ENCODE measurements around the gene PSG4. TPM values are rescaled to one million over a fixed set of nuclear protein-coding genes. Genes with fewer than 3 reads are reported as not detected.
"Not testable (repeated sequence)": the region's sequence is repeated elsewhere in the genome, so short reads cannot be mapped to it uniquely, and the experiment has no call there.

The PSG4 gene
- total RNA-seq (not detected), polyA plus RNA-seq (not detected)

DNA sequence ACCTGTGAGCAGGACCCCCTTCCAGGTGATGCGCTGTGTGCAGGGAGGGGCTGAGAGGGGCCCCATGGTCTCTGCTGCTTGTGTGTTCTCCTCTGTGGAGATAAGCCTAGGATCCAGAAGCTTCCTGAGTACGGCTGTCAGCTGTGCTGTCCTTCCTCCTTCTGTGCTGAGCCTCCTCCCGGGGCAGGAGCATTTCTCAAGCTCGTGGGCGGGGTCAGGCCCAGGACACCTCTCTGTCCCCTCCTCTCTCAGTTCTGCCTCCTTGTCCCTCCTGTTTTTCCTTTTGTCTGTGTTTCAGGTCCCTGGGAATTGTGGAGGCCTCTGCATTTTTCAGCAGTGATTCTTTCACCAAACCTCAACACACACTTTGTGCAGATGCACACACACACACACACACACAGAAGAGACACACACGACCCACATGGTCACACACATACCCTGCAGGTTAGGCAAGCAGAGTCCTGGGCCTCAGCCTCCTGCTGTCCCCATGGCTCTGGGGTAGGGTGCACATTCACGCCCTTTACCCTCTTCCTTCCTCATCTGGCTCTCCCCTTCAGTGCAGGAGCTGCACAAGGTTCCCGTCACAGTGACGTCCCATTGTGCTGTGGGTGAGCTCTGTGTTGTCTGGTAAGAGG is at the start of gene PSG4:
Gene PSG4, minus strand, starts transcription at position 168 of the 635 bp plus-strand sequence. Its CDS starts 102 bp downstream, at position 66.
- H3K36me3 ChIP-seq (ENCODE audit: control insufficient read depth in 4 of 4, insufficient read depth in 3 of 4, low read depth in 1 of 4, low read length in 3 of 4); H3K9me3 ChIP-seq (ENCODE audit: control insufficient read depth in 4 of 4, low read length in 3 of 4); H3K9ac ChIP-seq (ENCODE audit: low read depth in 1 of 2, low read length in 2 of 2); H3K27me3 ChIP-seq (ENCODE audit: control insufficient read depth in 4 of 4, insufficient read depth in 4 of 4, low read length in 3 of 4); DNase-seq (ENCODE audit: low spot score); H3K4me1 ChIP-seq (ENCODE audit: control insufficient read depth in 4 of 4, insufficient read depth in 4 of 4, low read length in 3 of 4); H3K4me3 ChIP-seq (ENCODE audit: low read depth in 1 of 3, low read length in 3 of 3); H3K27ac ChIP-seq (ENCODE audit: low read depth in 1 of 2, low read length in 2 of 2): not testable (repeated sequence)
- WGBS: 69% methylated on average over 9 of the region's 9 CpGs

- not testable (repeated sequence) for H3K36me3 ChIP-seq (ENCODE audit: control insufficient read depth in 4 of 4, insufficient read depth in 3 of 4, low read depth in 1 of 4, low read length in 3 of 4); H3K4me3 ChIP-seq (ENCODE audit: low read depth in 1 of 3, low read length in 3 of 3); DNase-seq (ENCODE audit: low spot score); H3K4me1 ChIP-seq (ENCODE audit: control insufficient read depth in 4 of 4, insufficient read depth in 4 of 4, low read length in 3 of 4); H3K9ac ChIP-seq (ENCODE audit: low read depth in 1 of 2, low read length in 2 of 2); H3K27ac ChIP-seq (ENCODE audit: low read depth in 1 of 2, low read length in 2 of 2); H3K9me3 ChIP-seq (ENCODE audit: control insufficient read depth in 4 of 4, low read length in 3 of 4); H3K27me3 ChIP-seq (ENCODE audit: control insufficient read depth in 4 of 4, insufficient read depth in 4 of 4, low read length in 3 of 4)
- 22% methylated on average over 1 of the region's 1 CpG for WGBS
These were observed 46.0 kb upstream of the PSG4 start for GRCh38 chr19:43251428-43251827.

- DNase-seq (ENCODE audit: low spot score); H3K27me3 ChIP-seq (ENCODE audit: control insufficient read depth in 4 of 4, insufficient read depth in 4 of 4, low read length in 3 of 4): not testable (repeated sequence)
- 57% methylated on average over 4 of the region's 5 CpGs for WGBS
These were observed 44.9 kb upstream of the PSG4 start for GRCh38 chr19:43250296-43250695.

GRCh38 chr19:43248635-43249002 is 43.2 kb upstream of the PSG4 start:
- H3K27ac ChIP-seq (ENCODE audit: low read depth in 1 of 2, low read length in 2 of 2); DNase-seq (ENCODE audit: low spot score); H3K27me3 ChIP-seq (ENCODE audit: control insufficient read depth in 4 of 4, insufficient read depth in 4 of 4, low read length in 3 of 4); H3K36me3 ChIP-seq (ENCODE audit: control insufficient read depth in 4 of 4, insufficient read depth in 3 of 4, low read depth in 1 of 4, low read length in 3 of 4); H3K9me3 ChIP-seq (ENCODE audit: control insufficient read depth in 4 of 4, low read length in 3 of 4); H3K9ac ChIP-seq (ENCODE audit: low read depth in 1 of 2, low read length in 2 of 2); H3K4me1 ChIP-seq (ENCODE audit: control insufficient read depth in 4 of 4, insufficient read depth in 4 of 4, low read length in 3 of 4); H3K4me3 ChIP-seq (ENCODE audit: low read depth in 1 of 3, low read length in 3 of 3): not testable (repeated sequence)
- 70% methylated on average over 1 of the region's 1 CpG for WGBS

More at GRCh38 chr19:43250296-43250695, 44.9 kb upstream of the PSG4 start:
- not testable (repeated sequence) for H3K36me3 ChIP-seq (ENCODE audit: control insufficient read depth in 4 of 4, insufficient read depth in 3 of 4, low read depth in 1 of 4, low read length in 3 of 4); H3K4me3 ChIP-seq (ENCODE audit: low read depth in 1 of 3, low read length in 3 of 3); H3K4me1 ChIP-seq (ENCODE audit: control insufficient read depth in 4 of 4, insufficient read depth in 4 of 4, low read length in 3 of 4); H3K27ac ChIP-seq (ENCODE audit: low read depth in 1 of 2, low read length in 2 of 2); H3K9ac ChIP-seq (ENCODE audit: low read depth in 1 of 2, low read length in 2 of 2); H3K9me3 ChIP-seq (ENCODE audit: control insufficient read depth in 4 of 4, low read length in 3 of 4)

DNA sequence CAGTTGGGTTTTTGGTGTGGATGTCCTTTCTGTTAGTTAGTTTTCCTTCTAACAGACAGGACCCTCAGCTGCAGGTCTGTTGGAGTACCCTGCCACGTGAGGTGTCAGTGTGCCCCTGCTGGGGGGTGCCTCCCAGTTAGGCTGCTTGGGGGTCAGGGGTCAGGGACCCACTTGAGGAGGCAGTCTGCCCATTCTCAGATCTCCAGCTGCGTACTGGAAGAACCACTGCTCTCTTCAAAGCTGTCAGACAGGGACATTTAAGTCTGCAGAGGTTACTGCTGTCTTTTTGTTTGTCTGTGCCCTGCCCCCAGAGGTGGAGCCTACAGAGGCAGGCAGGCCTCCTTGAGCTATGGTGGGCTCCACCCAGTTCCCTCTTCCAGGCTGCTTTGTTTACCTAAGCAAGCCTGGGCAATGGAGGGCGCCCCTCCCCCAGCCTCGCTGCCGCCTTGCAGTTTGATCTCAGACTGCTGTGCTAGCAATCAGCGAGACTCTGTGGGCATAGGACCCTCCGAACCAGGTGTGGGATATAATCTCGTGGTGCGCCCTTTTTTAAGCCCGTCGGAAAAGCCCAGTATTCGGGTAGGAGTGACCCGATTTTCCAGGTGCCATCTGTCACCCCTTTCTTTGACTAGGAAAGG is 41.9 kb upstream of the PSG4 start:
- 82% methylated on average over 13 of the region's 13 CpGs for WGBS
- H3K9ac ChIP-seq (ENCODE audit: low read depth in 1 of 2, low read length in 2 of 2); H3K27me3 ChIP-seq (ENCODE audit: control insufficient read depth in 4 of 4, insufficient read depth in 4 of 4, low read length in 3 of 4); H3K4me1 ChIP-seq (ENCODE audit: control insufficient read depth in 4 of 4, insufficient read depth in 4 of 4, low read length in 3 of 4); H3K36me3 ChIP-seq (ENCODE audit: control insufficient read depth in 4 of 4, insufficient read depth in 3 of 4, low read depth in 1 of 4, low read length in 3 of 4); H3K9me3 ChIP-seq (ENCODE audit: control insufficient read depth in 4 of 4, low read length in 3 of 4); DNase-seq (ENCODE audit: low spot score); H3K27ac ChIP-seq (ENCODE audit: low read depth in 1 of 2, low read length in 2 of 2); H3K4me3 ChIP-seq (ENCODE audit: low read depth in 1 of 3, low read length in 3 of 3): not testable (repeated sequence)

- not testable (repeated sequence) for H3K9me3 ChIP-seq (ENCODE audit: control insufficient read depth in 4 of 4, low read length in 3 of 4); H3K9ac ChIP-seq (ENCODE audit: low read depth in 1 of 2, low read length in 2 of 2); H3K27ac ChIP-seq (ENCODE audit: low read depth in 1 of 2, low read length in 2 of 2); DNase-seq (ENCODE audit: low spot score); H3K27me3 ChIP-seq (ENCODE audit: control insufficient read depth in 4 of 4, insufficient read depth in 4 of 4, low read length in 3 of 4); H3K4me3 ChIP-seq (ENCODE audit: low read depth in 1 of 3, low read length in 3 of 3); H3K4me1 ChIP-seq (ENCODE audit: control insufficient read depth in 4 of 4, insufficient read depth in 4 of 4, low read length in 3 of 4); H3K36me3 ChIP-seq (ENCODE audit: control insufficient read depth in 4 of 4, insufficient read depth in 3 of 4, low read depth in 1 of 4, low read length in 3 of 4)
- 71% methylated on average over 3 of the region's 3 CpGs for WGBS
These were observed 40.4 kb upstream of the PSG4 start for GRCh38 chr19:43245848-43246247.

GRCh38 chr19:43242211-43242610 is 36.8 kb upstream of the PSG4 start:
- not testable (repeated sequence) for DNase-seq (ENCODE audit: low spot score); H3K4me3 ChIP-seq (ENCODE audit: low read depth in 1 of 3, low read length in 3 of 3); H3K27me3 ChIP-seq (ENCODE audit: control insufficient read depth in 4 of 4, insufficient read depth in 4 of 4, low read length in 3 of 4); H3K36me3 ChIP-seq (ENCODE audit: control insufficient read depth in 4 of 4, insufficient read depth in 3 of 4, low read depth in 1 of 4, low read length in 3 of 4); H3K27ac ChIP-seq (ENCODE audit: low read depth in 1 of 2, low read length in 2 of 2); H3K9me3 ChIP-seq (ENCODE audit: control insufficient read depth in 4 of 4, low read length in 3 of 4); H3K4me1 ChIP-seq (ENCODE audit: control insufficient read depth in 4 of 4, insufficient read depth in 4 of 4, low read length in 3 of 4); H3K9ac ChIP-seq (ENCODE audit: low read depth in 1 of 2, low read length in 2 of 2)
- WGBS: 79% methylated on average over 2 of the region's 2 CpGs

DNA sequence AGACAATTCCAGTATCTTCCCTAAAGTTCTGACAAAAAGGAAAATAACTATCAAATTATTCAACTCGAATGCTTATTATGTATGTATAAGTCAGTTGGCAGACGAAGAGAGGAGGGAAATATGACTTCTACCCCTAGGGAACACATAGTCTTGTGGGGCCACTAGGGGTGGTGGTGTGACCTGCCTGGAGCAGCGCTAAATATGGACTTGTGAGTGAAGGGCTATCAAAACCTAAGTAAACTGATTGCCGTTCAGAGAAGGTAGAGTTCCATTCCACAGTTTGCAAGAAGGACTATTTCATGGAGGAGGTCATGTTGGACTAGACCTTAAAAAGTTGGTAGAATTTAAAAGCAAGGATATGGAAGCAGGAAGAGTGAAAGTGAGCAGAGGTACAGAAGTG is 32.8 kb upstream of the PSG4 start:
- not testable (repeated sequence) for DNase-seq (ENCODE audit: low spot score); H3K27ac ChIP-seq (ENCODE audit: low read depth in 1 of 2, low read length in 2 of 2); H3K4me3 ChIP-seq (ENCODE audit: low read depth in 1 of 3, low read length in 3 of 3); H3K36me3 ChIP-seq (ENCODE audit: control insufficient read depth in 4 of 4, insufficient read depth in 3 of 4, low read depth in 1 of 4, low read length in 3 of 4); H3K9ac ChIP-seq (ENCODE audit: low read depth in 1 of 2, low read length in 2 of 2); H3K9me3 ChIP-seq (ENCODE audit: control insufficient read depth in 4 of 4, low read length in 3 of 4); H3K4me1 ChIP-seq (ENCODE audit: control insufficient read depth in 4 of 4, insufficient read depth in 4 of 4, low read length in 3 of 4); H3K27me3 ChIP-seq (ENCODE audit: control insufficient read depth in 4 of 4, insufficient read depth in 4 of 4, low read length in 3 of 4)
- WGBS: 76% methylated on average over 4 of the region's 4 CpGs

All from liver (tissue), 9 donors.